HG02885 (cell line): ENCODE data around the gene FAM181A.

Experiments
- ATAC-seq: cut with Tn5 transposase; IDR thresholded peaks from one replicate; pipeline ENCODE4 v1.9.1; 2021; ENCODE audit warnings: mild to moderate bottlenecking; ENCODE audit not compliant: unreplicated experiment, poor library complexity

The FAM181A gene

DNA sequence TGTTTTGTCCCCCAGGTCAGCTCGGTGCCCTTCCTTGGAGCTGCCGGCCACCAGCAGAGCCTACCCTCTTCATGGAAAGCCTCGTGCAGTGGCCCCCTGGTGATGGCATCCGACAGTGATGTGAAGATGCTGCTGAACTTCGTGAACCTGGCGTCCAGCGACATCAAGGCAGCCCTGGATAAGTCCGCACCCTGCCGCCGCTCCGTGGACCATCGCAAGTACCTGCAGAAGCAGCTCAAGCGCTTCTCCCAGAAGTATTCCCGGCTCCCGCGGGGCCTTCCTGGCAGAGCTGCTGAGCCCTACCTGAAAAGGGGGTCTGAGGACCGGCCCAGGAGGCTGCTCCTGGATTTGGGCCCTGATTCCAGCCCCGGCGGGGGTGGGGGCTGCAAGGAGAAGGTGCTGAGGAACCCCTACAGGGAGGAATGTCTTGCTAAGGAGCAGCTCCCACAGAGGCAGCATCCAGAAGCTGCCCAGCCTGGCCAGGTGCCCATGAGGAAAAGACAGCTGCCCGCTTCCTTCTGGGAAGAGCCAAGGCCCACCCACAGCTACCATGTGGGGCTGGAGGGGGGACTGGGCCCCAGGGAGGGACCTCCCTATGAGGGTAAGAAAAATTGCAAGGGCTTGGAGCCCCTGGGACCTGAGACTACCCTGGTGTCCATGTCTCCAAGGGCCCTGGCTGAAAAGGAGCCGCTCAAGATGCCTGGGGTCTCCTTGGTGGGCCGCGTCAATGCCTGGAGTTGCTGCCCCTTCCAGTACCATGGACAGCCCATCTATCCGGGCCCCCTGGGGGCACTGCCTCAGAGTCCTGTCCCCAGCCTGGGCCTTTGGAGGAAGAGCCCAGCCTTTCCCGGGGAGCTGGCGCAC is 1.3 kb downstream of the FAM181A start:
- no peak for ATAC-seq

DNA sequence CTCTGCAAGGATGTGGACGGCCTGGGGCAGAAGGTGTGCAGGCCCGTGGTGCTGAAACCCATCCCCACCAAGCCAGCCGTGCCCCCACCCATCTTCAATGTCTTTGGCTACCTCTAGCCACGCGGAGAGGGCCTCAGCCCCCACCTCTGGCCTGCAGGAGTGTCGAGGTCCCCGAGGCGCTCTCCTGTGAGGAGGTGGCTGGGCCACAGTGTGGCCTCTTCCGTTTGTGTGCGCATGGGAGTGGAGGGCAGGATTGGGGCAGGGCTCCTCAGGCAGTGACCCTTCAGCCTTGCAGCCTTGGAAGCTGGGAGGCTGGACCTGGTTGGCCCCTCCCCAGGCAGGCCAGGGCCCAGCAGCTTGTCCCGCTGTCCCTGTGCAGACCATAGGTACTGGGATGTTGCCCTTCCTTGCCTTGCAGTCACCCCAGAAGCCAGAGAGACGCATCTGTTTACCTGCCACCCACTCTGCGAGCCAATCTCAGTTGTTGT is 1.9 kb downstream of the FAM181A start:
- no peak for ATAC-seq

DNA sequence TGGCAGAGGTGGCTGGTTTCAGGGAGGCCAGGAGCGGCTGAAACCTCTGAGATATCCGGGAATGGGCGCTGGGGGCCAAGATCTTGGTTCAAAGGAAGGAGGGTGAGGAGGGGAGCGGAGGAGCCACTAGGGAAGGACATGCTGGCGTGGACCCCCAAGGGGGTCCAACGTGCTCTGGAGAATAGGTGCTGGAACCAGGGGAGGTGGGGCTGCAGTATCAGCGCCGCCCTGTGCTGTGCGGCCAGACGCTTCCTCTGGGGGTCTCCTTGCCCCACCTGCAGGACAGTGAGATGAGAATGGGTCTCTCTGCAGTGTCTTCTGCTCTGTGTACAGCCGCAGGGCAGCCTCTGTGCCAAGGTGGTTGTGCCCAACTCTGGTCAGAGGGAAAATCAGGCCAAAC is 2.5 kb downstream of the FAM181A start:
- no peak for ATAC-seq

DNA sequence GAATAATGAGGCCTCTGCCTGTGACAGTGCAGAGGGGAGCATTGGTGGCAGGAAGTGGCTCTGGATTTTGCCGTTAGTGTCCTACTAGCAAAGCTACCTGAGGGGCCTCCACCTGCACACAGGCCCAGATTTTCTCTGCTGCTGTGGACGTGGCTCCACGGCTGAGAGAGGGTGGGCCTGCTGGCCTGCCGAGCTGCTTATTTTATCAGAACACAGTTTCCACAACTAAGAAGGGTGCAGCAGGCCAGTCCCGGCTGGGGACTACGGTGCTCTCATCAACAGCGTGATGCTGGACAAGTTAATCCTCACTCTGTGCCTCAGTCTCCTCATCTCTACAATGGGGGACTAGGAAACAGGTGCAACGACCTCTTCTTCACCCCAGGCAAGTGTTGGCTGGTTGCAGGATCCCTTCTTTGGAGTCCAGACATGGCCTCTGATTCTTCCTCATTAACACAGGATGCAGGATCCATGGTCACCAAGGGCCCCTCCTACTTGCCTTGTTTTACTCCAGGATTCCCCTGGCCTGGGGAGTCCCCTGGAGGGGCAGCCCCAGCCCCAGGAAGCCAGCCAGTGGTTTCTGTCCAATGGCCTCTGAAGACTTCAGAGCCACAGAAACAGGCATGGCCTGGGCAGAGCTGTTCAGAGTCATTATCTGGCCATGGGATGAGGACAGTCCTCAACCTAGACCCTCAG is 3.3 kb downstream of the FAM181A start:
- ATAC-seq = no peak

DNA sequence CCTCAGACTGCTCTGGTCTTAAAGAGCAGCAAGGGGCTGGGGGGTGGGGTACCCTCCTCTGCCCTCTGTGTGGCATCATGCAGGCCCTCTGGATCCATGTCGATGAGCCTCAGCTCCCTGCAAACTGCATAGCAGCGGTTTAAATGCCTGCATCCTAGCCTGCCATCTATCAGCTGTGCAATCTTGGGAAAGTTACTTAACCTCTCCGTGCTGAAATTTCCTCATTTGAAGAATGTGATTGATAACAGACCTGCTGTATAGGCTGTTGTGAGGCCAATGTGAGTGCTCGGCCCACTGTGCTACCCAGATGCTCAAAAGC is 3.8 kb downstream of the FAM181A start:
- no peak for ATAC-seq

DNA sequence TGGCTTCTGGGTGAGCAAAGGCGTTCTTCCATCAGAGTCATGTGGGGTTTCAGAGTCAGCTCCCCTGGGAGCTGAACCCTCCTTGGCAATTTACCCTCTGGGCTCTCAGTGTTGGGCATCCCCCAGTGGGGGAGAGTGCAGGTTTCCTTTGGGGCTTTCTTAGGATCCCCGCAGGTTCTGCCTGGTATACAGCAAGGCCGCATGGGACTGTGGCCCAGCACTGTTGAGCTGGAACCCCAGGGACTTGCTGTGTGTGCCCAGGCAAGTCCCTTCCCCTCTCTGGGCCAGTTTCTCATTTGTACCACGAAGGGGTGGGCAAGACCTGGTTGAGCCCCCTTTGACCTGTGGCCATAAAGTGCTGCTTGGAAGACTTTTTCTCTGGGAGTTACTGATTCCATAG is 5.5 kb downstream of the FAM181A start:
- no peak for ATAC-seq

DNA sequence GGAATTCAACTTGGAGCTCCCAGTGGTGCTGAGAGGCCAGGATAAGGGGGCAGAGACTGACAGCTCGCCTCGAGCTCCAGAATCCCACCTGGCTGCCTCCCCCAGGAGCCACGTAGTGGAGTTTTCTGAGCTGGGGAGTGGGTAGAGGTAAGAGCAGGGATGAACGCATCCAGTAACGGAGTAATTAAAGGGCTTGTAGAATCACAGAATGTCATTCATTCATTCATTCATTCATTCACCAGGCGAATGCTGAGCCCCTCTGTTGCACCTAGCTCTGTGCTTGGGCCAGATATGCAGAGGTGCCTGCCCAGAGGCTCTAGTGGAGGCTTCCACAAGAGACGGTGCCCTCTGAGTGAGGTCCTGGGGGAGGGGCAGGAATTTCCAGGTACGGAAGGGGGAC is 8.1 kb downstream of the FAM181A start:
- no peak for ATAC-seq

DNA sequence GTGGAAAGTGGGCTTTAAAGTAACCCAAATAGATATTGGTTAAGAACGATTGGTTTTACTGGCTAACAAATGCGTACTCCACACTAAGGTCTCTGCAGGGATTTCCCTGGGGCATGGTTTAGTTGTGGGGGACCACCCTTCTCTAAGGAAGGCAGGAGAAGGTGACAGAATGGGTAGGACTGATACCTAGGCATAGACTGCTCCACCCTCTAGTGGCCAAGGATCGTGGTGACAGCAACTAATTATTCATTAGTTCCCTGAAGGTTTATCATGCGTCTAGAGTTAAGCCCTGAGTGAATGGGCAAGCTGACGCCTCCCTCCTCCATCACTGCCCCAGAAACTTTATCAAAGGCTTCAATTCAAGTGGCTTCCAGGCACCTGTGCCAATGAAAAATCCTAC is 9.1 kb downstream of the FAM181A start:
- ATAC-seq = no peak

DNA sequence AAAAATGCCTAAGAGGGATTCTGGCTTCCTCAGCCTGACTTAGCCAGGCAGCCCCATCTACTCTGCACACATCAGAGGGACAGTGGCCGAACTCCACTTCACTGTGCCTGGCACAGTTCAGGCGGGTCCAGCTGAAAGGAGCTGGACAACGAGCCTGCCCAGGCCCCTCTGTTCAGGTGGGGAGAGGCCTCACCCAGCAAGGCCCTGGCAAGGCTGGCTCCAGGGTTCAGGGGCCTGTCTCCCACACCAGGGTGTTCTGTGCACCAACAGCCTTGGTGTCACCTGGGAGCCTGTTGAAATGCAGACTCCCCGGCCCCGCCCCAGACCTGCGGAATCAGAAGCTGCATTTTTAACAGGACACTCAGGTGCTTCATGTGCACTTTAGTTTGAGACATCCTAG is 9.8 kb downstream of the FAM181A start:
- no peak for ATAC-seq

DNA sequence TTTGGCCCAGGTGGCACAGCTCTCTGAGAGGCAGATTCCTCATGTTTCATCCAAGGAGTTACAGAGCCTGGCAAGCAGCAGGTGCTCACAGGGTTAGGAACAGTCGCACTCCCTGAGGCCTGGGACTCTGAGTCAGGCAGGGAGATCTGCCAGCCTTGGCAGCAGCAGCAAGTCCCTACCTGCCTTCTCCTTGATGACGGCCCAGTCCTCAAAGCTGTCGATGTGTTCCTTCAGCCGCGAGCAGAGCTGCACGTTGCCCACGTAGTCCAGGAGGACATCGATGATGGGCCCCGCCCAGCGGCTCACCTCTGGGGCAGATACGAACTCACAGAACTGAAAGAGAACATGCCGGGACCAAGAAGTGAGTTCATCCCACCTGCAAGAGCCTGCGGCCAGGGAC is 10.4 kb downstream of the FAM181A start:
- ATAC-seq = no peak

DNA sequence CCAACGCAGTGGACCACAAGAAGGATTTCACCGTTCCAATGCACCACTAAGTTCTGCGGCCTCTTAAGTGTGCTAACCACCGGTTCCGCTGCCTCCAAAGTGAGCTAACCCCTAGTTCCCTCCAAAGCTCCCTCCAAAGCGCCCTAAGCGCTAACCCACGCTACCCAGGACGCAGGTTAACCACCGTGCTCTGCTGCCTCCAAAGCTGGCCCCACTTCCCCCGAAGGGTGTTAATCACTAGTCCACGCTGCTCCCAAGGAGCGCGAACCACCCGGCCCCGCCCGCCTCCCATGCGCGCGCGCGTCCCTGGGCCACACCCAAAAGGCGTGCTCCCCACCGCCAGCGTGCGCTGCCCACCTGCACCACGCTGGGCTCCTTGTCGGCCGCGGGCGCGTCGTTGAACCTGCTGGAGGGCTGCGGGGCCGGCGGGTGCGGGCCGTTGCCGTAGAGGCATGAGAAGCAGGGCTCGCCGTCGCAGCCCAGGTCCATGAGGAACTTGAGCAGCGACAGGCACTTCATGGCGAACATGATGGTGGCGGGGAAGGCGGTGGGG is 11.7 kb downstream of the FAM181A start:
- ATAC-seq = no peak

DNA sequence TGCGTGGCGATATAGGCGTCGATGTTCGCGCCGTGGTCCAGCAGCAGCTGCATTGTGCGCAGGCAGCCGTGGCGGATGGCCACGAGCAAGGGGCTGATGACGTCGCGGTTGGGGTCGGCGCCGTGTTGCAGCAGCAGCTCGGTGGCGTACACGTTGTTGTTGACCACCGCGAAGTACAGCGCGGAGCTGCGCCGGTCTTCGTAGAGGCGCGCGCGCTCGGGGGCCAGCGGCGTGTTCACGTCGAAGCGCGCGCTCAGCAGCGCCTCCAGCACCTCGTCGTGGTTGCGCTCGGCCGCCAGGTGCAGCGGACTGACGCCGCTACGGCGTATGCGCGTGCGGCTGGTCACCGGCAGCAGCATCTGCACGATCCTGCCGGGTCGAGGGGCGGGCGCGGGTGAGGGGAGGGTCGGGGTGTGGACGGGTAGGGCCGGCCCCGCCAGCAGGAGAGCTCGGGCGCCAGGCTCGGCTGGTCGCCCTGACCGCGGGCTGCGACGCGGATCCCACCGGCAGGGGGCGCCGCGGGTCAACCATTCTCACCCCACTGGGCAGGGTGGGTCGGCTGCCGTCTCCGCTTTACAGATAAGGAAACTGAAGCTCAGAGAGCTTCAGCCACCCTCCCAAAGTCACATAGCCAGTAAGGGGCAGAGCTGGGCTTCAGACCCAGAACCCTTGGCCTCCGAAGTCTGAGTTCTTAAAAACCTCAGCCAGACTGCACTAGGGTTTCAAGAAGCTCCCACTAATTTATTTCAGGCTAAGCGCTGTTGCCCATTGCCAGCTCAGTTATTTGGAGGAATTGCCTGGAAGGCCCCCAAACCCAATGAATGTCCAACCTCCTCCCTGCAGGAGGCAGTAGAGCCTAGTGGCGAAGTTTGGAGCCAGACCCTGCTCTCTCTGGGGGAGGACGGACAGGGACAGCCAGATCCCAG is 12.4 kb downstream of the FAM181A start:
- ATAC-seq = peak; percentile 87

DNA sequence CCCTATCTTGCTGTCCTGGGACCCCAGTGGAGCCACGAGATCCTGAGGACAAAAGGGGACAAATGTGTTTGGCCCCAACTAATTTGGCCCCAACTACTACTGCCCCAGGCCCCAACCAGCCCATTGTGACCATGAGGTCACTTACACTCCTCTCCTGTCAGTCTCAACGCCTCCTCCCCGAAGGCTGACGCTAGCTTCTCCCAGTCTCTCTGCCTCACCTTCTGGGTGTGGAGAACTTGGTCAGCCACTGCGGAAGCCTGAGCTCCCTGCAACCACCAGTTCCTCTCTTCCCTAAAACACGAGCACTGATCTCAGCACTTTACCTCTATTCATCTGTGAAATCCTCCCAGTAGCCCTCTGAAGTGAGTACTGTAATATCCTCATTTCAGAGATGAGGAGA is 13.3 kb downstream of the FAM181A start:
- no peak for ATAC-seq

DNA sequence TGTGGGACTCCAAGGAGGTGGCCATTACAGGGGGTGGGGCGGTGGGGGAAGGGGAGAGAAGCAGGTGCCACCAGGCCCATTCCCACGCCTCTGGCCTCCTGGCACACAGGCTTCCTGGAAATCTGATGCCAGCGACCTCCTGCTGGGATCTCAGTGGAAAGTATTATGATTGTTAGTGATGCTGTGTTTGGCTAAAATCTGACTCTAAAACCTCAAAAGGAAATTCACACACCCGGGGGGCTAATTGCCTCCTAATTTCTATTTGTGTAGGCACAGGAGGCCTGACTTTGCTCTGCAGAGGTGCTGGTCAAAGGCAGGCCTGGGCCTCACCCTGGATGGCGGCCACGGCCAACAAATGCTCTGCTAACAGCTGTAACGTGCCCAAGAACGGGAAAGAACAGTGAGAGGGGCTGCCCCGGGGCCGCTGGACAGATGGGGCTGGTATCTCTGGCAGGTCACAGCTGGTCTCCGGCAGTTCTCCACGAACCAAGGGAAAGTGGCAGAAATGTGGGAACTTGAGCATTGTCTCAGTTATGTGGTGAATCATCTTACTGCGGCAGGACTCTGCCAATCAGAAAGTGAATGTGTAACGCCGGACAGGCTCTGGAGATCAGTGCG is 14.3 kb downstream of the FAM181A start:
- ATAC-seq = no peak

DNA sequence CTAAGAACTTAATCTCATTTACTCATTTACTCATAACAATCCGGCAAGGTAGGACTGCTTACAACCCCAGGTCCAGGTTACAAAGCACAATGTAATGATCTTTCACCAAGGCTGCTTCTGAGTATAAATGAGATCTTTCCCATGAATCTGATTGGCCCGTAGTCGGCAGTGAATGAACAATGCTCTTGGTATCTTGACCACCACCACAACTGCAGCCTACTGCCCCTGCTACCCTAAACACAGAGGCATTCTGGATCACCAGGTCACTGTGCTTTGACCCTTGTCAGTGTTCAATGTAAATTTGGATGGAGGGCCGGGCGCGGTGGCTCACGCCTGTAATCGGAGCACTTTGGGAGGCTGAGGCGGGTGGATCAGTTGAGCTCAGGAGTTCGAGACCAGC is 15.9 kb downstream of the FAM181A start:
- ATAC-seq = no peak

DNA sequence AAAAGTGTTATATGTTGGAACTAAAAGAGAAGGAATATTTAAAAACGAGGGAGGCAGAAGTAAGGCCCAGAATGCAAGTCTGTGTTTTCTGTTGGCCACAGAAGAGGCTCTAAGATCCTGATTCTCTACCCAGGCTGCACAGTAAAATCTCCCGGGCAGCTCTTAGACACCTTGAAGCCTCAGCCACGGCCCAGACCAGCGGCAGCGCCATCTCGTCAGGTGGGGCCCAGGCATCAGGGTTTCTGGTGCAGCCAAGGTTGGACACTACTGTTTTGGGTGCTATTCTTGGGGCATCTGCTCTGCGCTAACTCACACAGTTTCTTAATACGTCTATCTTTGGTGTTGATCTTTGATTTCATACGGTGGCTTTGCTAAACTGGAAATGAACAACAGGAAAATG is 16.8 kb downstream of the FAM181A start:
- no peak for ATAC-seq

DNA sequence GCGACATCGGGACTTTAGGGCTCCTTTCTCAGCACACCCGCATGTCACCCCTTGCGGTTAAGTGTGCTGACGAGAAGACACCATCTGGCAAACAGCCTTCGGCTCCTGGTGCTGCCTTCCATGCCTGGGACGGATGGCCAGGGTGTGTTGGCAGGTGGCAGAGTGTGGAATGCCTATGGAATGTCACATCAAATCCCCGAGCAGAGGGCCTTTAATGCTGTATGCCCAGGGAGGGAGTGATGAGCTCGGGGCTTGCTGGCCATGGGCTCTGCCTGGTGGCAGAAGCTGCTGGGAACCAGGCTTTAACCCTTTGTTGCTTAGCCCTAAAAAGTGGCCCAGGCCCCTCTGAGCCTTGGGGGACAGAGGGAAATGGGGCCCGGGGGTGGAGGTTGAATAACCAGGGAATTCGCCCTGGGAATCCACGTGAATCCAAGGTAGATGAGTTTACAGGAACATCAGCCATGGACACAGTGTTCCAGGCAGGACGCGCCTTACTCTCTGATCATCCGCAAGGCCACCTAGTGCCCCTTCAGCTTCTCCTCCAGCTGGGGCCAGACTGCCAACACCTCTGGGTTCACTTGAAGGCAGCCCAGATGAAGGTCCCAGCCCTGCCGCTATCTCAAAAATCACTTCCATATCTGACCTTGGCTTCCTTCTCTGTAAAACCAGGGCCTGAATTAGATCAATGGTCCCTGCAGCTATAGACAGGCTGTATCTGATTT is 17.4 kb downstream of the FAM181A start:
- ATAC-seq = no peak

DNA sequence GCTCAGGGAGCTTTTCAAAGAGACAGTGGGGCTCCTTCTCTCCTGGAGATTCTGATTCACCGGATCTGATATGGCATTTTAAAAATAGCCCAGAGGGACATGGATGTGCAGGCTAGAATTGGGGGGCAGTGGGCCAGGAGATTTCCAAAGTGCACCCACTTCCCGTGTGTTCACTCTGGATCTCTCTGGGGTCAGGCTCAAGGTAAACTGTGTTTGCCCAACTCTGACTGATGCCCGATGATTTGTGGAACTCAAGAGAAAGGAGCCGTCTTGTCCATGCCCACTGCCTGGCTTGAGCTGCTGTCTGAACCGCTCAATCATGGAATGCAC is 17.9 kb downstream of the FAM181A start:
- ATAC-seq = no peak

DNA sequence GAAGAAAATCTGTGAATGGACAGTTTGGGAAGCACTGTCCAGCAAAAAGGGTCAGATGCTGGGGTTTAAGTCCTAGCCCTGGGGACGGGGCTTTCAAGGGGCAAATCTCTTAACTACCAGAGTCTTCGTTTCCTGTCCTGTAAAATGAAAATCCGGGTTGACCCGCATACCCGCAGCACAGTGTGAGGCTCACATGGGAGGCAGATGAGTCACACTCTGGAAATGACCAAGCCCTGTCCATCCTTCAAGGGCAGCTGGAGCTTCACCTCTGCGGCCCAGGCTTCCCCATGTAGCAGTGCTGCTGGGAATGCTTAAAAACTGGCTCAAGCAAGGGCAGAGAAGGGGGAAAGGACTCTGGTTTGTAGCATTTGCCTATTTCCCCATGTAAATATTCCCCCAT is 19.0 kb downstream of the FAM181A start:
- no peak for ATAC-seq
